ENCODE results near the gene KAT6B.

The KAT6B gene

GRCh38 chr10:75070961-75071428 lies 244.6 kb downstream of the KAT6B start:
- Histone ChIP-seq H3K9me3 (ENCODE audit: control extremely low read depth in 1 of 5, control insufficient read depth in 4 of 5, insufficient read depth in 2 of 5, low read depth in 1 of 5, low read length in 4 of 5) (no peaks in the 10 kb centered on the region), H3K36me3 (ENCODE audit: control insufficient read depth in 4 of 4, insufficient read depth in 4 of 4, low read length in 3 of 4) (no peaks in the 10 kb centered on the region), H3K4me3 (ENCODE audit: control insufficient read depth in 1 of 7, extremely low read depth in 1 of 7, insufficient read depth in 4 of 7, low read depth in 2 of 7, low read length in 6 of 7) (no peak overlapping the region), H3K27me3 (replicated peaks in 2 of 5; ENCODE audit: control insufficient read depth in 4 of 5, insufficient read depth in 5 of 5, low read length in 4 of 5) (no peaks in the 10 kb centered on the region), H3K4me1 (ENCODE audit: control extremely low read depth in 1 of 4, control insufficient read depth in 4 of 4, insufficient read depth in 4 of 4, low read length in 3 of 4) (peaks cover 0 to 6% (median 3%) of the 10 kb centered on the region in 4 experiments), H3K27ac (ENCODE audit: insufficient read depth in 1 of 2, low read depth in 1 of 2, low read length in 2 of 2, poor library complexity in 1 of 2, severe bottlenecking in 2 of 2) (no peak overlapping the region)
- ChIA-PET POLR2A (no interaction called here), CTCF (interaction anchor here (1.1 to 1.4 kb wide), 2 partner anchors 25 to 45 kb away, joined by 3 read pairs; no protein-coding TSS in a partner anchor)
- WGBS (ENCODE audit: insufficient coverage) = 72% methylated on average over 7 of the region's 7 CpGs
- no peak for DNase-seq

- ChIA-PET CTCF (no interaction called here), POLR2A (no interaction called here)
These were observed 245.4 kb downstream of the KAT6B start for GRCh38 chr10:75071756-75072155.

DNA sequence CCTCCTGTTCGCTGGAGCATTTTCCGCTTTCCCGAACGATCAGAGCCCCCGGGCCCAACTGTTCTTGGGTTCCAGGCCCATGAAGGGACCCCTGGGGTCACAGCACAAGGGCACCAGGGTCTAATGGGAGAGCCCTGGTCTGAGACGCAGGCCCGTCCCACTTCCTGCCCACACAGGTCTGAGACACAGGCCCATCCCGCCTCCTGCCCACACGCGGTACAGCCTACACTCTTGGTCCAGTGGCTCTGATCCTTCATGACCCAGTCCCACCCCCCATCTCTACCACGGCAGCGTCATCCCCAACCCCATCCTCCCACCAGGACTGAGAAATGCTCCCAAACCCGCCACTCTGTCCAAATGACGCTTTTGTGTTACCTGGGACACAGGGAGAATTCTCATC lies 246.3 kb downstream of the KAT6B start:
- 84% methylated on average over 10 of the region's 14 CpGs for WGBS (ENCODE audit: insufficient coverage)

More at GRCh38 chr10:75071756-75072155, 245.4 kb downstream of the KAT6B start:
- no peaks in the 10 kb centered on the region for H3K27me3 ChIP-seq (replicated peaks in 2 of 5; ENCODE audit: control insufficient read depth in 4 of 5, insufficient read depth in 5 of 5, low read length in 4 of 5)
- no peak overlapping the region for H3K27ac ChIP-seq (ENCODE audit: insufficient read depth in 1 of 2, low read depth in 1 of 2, low read length in 2 of 2, poor library complexity in 1 of 2, severe bottlenecking in 2 of 2)
- DNase-seq = no peak
- no peaks in the 10 kb centered on the region for H3K36me3 ChIP-seq (ENCODE audit: control insufficient read depth in 4 of 4, insufficient read depth in 4 of 4, low read length in 3 of 4)
- H3K4me1 ChIP-seq (ENCODE audit: control extremely low read depth in 1 of 4, control insufficient read depth in 4 of 4, insufficient read depth in 4 of 4, low read length in 3 of 4) = peaks cover 0 to 6% (median 3%) of the 10 kb centered on the region in 4 experiments
- WGBS (ENCODE audit: insufficient coverage) = 93% methylated on average over 13 of the region's 14 CpGs
- no peaks in the 10 kb centered on the region for H3K9me3 ChIP-seq (ENCODE audit: control extremely low read depth in 1 of 5, control insufficient read depth in 4 of 5, insufficient read depth in 2 of 5, low read depth in 1 of 5, low read length in 4 of 5)
- H3K4me3 ChIP-seq (ENCODE audit: control insufficient read depth in 1 of 7, extremely low read depth in 1 of 7, insufficient read depth in 4 of 7, low read depth in 2 of 7, low read length in 6 of 7) = no peak overlapping the region

DNA sequence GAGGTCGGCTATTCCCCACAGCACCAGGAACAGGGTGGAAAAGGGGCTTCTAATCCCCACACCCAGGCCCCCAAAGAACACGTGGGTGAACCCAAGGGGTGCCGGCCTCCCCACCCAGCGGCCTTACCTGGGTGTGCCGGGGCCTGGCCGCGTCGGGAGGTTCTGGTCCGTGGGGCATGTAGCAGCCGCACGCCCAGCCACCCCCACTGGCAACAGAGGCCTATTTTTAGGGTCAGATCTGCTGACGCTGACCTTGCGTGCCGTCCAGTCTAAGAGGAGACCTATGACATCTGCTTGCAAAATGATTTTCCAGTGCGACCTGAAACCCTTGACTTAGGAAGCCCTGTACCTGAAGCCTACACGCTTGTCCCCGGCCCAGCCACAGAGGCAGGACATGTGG lies 247.0 kb downstream of the KAT6B start:
- Histone ChIP-seq H3K36me3 (ENCODE audit: control insufficient read depth in 4 of 4, insufficient read depth in 4 of 4, low read length in 3 of 4) (no peaks in the 10 kb centered on the region), H3K9me3 (ENCODE audit: control extremely low read depth in 1 of 5, control insufficient read depth in 4 of 5, insufficient read depth in 2 of 5, low read depth in 1 of 5, low read length in 4 of 5) (no peaks in the 10 kb centered on the region), H3K27me3 (replicated peaks in 2 of 5; ENCODE audit: control insufficient read depth in 4 of 5, insufficient read depth in 5 of 5, low read length in 4 of 5) (no peaks in the 10 kb centered on the region), H3K27ac (ENCODE audit: insufficient read depth in 1 of 2, low read depth in 1 of 2, low read length in 2 of 2, poor library complexity in 1 of 2, severe bottlenecking in 2 of 2) (no peak overlapping the region), H3K4me3 (ENCODE audit: control insufficient read depth in 1 of 7, extremely low read depth in 1 of 7, insufficient read depth in 4 of 7, low read depth in 2 of 7, low read length in 6 of 7) (no peak overlapping the region), H3K4me1 (ENCODE audit: control extremely low read depth in 1 of 4, control insufficient read depth in 4 of 4, insufficient read depth in 4 of 4, low read length in 3 of 4) (peaks cover 0 to 6% (median 3%) of the 10 kb centered on the region in 4 experiments)
- CTCF ChIA-PET = interaction anchor here (0.6 kb wide), 1 partner anchor 809 kb away, joined by 3 read pairs; no protein-coding TSS in a partner anchor
- POLR2A ChIA-PET = no interaction called here
- WGBS (ENCODE audit: insufficient coverage) = 93% methylated on average over 17 of the region's 17 CpGs
- no peak for DNase-seq

More for the DNA sequence above, 246.3 kb downstream of the KAT6B start:
- H3K4me1 ChIP-seq (ENCODE audit: control extremely low read depth in 1 of 4, control insufficient read depth in 4 of 4, insufficient read depth in 4 of 4, low read length in 3 of 4) = peaks cover 0 to 6% (median 3%) of the 10 kb centered on the region in 4 experiments
- H3K27me3 ChIP-seq (replicated peaks in 2 of 5; ENCODE audit: control insufficient read depth in 4 of 5, insufficient read depth in 5 of 5, low read length in 4 of 5) = no peaks in the 10 kb centered on the region
- no peaks in the 10 kb centered on the region for H3K9me3 ChIP-seq (ENCODE audit: control extremely low read depth in 1 of 5, control insufficient read depth in 4 of 5, insufficient read depth in 2 of 5, low read depth in 1 of 5, low read length in 4 of 5)
- H3K27ac ChIP-seq (ENCODE audit: insufficient read depth in 1 of 2, low read depth in 1 of 2, low read length in 2 of 2, poor library complexity in 1 of 2, severe bottlenecking in 2 of 2) = no peak overlapping the region
- ChIA-PET CTCF (no interaction called here), POLR2A (no interaction called here)
- no peak for DNase-seq
- no peaks in the 10 kb centered on the region for H3K36me3 ChIP-seq (ENCODE audit: control insufficient read depth in 4 of 4, insufficient read depth in 4 of 4, low read length in 3 of 4)
- no peak overlapping the region for H3K4me3 ChIP-seq (ENCODE audit: control insufficient read depth in 1 of 7, extremely low read depth in 1 of 7, insufficient read depth in 4 of 7, low read depth in 2 of 7, low read length in 6 of 7)

DNA sequence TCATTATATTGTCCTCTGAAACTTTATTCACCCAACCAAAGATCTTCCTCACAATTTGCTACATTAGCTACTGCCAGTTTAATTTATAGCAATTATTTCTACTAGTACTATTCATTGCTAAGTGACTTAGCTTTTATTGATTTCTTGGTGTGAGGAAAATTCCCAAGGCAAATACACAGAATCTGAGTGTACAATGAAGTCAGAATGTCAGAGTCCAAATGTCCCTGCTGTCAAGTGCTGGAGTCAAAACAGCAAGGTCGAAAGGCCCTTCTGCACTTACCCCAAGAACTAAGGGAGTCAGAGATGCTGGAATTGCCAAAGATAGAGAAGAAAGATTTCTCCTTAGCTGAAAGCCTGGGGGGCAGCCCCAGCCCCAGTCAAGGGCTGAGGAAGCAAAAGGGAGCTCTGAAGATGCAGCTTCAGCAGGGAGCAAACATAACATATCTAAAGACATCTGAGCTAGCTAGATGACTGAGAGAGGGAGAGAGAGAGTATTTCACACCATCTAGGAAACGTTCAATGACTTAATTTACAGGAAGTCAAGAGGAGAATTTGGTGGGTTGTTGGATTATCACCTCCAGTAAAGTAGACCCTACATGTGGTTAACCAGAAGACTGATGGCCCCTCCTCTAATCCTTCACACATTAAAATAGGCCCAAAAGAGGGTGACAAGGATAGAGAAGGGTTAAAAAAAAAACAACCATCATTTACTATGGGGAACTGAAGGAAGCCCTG lies 248.5 kb downstream of the KAT6B start:
- DNase-seq = no peak
- Histone ChIP-seq H3K27ac (ENCODE audit: insufficient read depth in 1 of 2, low read depth in 1 of 2, low read length in 2 of 2, poor library complexity in 1 of 2, severe bottlenecking in 2 of 2) (no peak overlapping the region), H3K36me3 (ENCODE audit: control insufficient read depth in 4 of 4, insufficient read depth in 4 of 4, low read length in 3 of 4) (no peaks in the 10 kb centered on the region), H3K27me3 (replicated peaks in 2 of 5; ENCODE audit: control insufficient read depth in 4 of 5, insufficient read depth in 5 of 5, low read length in 4 of 5) (no peaks in the 10 kb centered on the region), H3K9me3 (ENCODE audit: control extremely low read depth in 1 of 5, control insufficient read depth in 4 of 5, insufficient read depth in 2 of 5, low read depth in 1 of 5, low read length in 4 of 5) (no peaks in the 10 kb centered on the region), H3K4me1 (ENCODE audit: control extremely low read depth in 1 of 4, control insufficient read depth in 4 of 4, insufficient read depth in 4 of 4, low read length in 3 of 4) (peaks cover 0 to 6% (median 3%) of the 10 kb centered on the region in 4 experiments), H3K4me3 (ENCODE audit: control insufficient read depth in 1 of 7, extremely low read depth in 1 of 7, insufficient read depth in 4 of 7, low read depth in 2 of 7, low read length in 6 of 7) (no peak overlapping the region)
- ChIA-PET CTCF (interaction anchor here (1.1 to 1.6 kb wide), 2 partner anchors 14 to 22 kb away, joined by 3 to 5 read pairs; no protein-coding TSS in a partner anchor), POLR2A (interaction anchor here (0.7 kb wide), 1 partner anchor 15 kb away, joined by 3 read pairs; no protein-coding TSS in a partner anchor)
- no CpG with 5 or more reads among the region's 2 CpGs for WGBS (ENCODE audit: insufficient coverage)

DNA sequence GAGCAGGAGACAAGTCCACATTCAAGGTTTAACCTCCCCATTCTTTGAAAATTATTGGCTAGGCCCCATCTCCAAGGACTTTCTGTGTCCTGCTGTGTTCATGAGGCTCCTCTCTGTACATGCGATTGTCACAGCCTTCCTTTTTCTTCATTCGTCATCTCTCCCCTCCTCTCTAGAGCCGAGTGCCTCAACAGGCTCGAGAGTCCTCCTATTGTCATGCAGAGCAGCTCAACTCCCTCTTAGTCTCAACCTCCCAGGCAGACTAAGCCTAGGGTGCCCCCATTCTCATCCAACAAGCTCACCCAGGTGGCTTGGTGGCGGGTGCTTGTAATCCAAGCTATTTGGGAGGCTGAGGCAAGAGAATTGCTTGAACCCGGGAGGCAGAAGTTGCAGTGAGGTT lies 249.9 kb downstream of the KAT6B start:
- H3K4me3 ChIP-seq (ENCODE audit: control insufficient read depth in 1 of 7, extremely low read depth in 1 of 7, insufficient read depth in 4 of 7, low read depth in 2 of 7, low read length in 6 of 7) = no peak overlapping the region
- peaks cover 0 to 3% (median 0%) of the 10 kb centered on the region in 5 experiments for H3K9me3 ChIP-seq (ENCODE audit: control extremely low read depth in 1 of 5, control insufficient read depth in 4 of 5, insufficient read depth in 2 of 5, low read depth in 1 of 5, low read length in 4 of 5)
- no peak for DNase-seq
- H3K27me3 ChIP-seq (replicated peaks in 2 of 5; ENCODE audit: control insufficient read depth in 4 of 5, insufficient read depth in 5 of 5, low read length in 4 of 5) = no peaks in the 10 kb centered on the region
- H3K27ac ChIP-seq (ENCODE audit: insufficient read depth in 1 of 2, low read depth in 1 of 2, low read length in 2 of 2, poor library complexity in 1 of 2, severe bottlenecking in 2 of 2) = no peak overlapping the region
- ChIA-PET CTCF (no interaction called here), POLR2A (no interaction called here)
- WGBS (ENCODE audit: insufficient coverage) = 100% methylated on average over 3 of the region's 6 CpGs
- H3K4me1 ChIP-seq (ENCODE audit: control extremely low read depth in 1 of 4, control insufficient read depth in 4 of 4, insufficient read depth in 4 of 4, low read length in 3 of 4) = peaks cover 0 to under 1% (median 0%) of the 10 kb centered on the region in 4 experiments
- H3K36me3 ChIP-seq (ENCODE audit: control insufficient read depth in 4 of 4, insufficient read depth in 4 of 4, low read length in 3 of 4) = no peaks in the 10 kb centered on the region

DNA sequence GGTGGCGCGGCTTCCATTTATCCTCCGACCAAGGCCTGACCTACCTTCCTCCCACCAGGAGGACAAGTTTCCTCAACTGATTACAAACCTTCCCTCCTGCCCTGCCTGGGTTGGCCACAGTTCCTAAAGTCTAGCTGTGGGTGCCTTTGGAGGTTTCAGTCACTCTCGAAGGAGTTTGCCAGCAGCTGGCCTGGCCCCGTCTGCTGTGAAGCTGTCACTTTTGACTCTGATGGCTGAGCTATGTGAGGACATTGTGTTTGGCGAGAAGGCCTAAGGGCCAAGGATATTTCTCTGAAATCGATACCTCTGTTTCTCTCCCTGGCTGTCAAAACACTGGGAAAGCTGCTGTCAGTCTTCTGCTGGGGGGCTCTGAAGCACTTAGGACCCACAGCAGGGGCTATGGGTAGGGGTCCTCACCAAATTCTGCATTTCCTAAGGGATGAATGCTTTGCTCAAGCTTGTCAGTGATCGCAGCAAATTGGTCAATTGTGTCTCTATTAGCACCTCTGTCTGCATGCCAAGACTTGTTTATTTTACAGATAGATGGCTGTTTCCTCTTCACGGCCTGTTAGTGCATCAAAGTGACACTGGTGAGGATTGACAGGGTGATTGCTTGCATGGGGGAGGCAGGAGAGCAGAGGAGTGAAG lies 253.2 kb downstream of the KAT6B start:
- ChIA-PET POLR2A (no interaction called here), CTCF (interaction anchor here (1.2 to 1.4 kb wide), 2 partner anchors 15 to 32 kb away, joined by 3 read pairs; no protein-coding TSS in a partner anchor)
- no peak overlapping the region for H3K4me3 ChIP-seq (ENCODE audit: control insufficient read depth in 1 of 7, extremely low read depth in 1 of 7, insufficient read depth in 4 of 7, low read depth in 2 of 7, low read length in 6 of 7)
- no peak overlapping the region for H3K27ac ChIP-seq (ENCODE audit: insufficient read depth in 1 of 2, low read depth in 1 of 2, low read length in 2 of 2, poor library complexity in 1 of 2, severe bottlenecking in 2 of 2)
- H3K4me1 ChIP-seq (ENCODE audit: control extremely low read depth in 1 of 4, control insufficient read depth in 4 of 4, insufficient read depth in 4 of 4, low read length in 3 of 4) = peaks cover 0 to 2% (median 0%) of the 10 kb centered on the region in 4 experiments
- no peaks in the 10 kb centered on the region for H3K27me3 ChIP-seq (replicated peaks in 2 of 5; ENCODE audit: control insufficient read depth in 4 of 5, insufficient read depth in 5 of 5, low read length in 4 of 5)
- DNase-seq = no peak
- H3K36me3 ChIP-seq (ENCODE audit: control insufficient read depth in 4 of 4, insufficient read depth in 4 of 4, low read length in 3 of 4) = no peaks in the 10 kb centered on the region
- peaks cover 0 to 8% (median 0%) of the 10 kb centered on the region in 5 experiments for H3K9me3 ChIP-seq (ENCODE audit: control extremely low read depth in 1 of 5, control insufficient read depth in 4 of 5, insufficient read depth in 2 of 5, low read depth in 1 of 5, low read length in 4 of 5)
- WGBS (ENCODE audit: insufficient coverage) = 96% methylated on average over 6 of the region's 9 CpGs

Measured in common myeloid progenitor, CD34-positive (primary cell).